SJSA1 (cell line): ENCODE data around the gene STPG4. TPM values are rescaled to one million over a fixed set of nuclear protein-coding genes. Genes with fewer than 3 reads are reported as not detected.

Source experiments
- DNase-seq, 2 experiments: peaks; one replicate each; pipeline ENCODE4 v3.0.0-alpha.2; 2015 to 2020; ENCODE audit warnings: low spot score in 2 of 2, low read depth in 1 of 2
- H3K27ac ChIP-seq: fragments of 250-450 bp; sonication (Bioruptor Pico); 2 replicates; pipeline ENCODE4 v1.5.1; 2020; ENCODE audit warnings: mild to moderate bottlenecking, moderate library complexity
- H3K27me3 ChIP-seq: fragments of 250-450 bp; sonication (Bioruptor Pico); replicated peaks from 2 replicates; pipeline ENCODE4 v1.5.1; 2020; ENCODE audit warnings: mild to moderate bottlenecking, moderate library complexity
- H3K36me3 ChIP-seq: fragments of 250-450 bp; sonication (Bioruptor Pico); 2 replicates; pipeline ENCODE4 v1.5.1; 2020; ENCODE audit warnings: mild to moderate bottlenecking
- H3K4me1 ChIP-seq: fragments of 250-450 bp; sonication (Bioruptor Pico); replicated peaks from 2 replicates; pipeline ENCODE4 v1.6.1; 2021; ENCODE audit warnings: mild to moderate bottlenecking
- H3K4me3 ChIP-seq: fragments of 250-450 bp; sonication (Bioruptor Pico); 2 replicates; pipeline ENCODE4 v1.5.1; 2020; ENCODE audit warnings: mild to moderate bottlenecking
- H3K9me3 ChIP-seq: fragments of 250-450 bp; sonication (Bioruptor Pico); replicated peaks from 2 replicates; pipeline ENCODE4 v1.5.1; 2020; ENCODE audit warnings: mild to moderate bottlenecking
- total RNA-seq: library from RNA; depleted of rRNA; stranded (reverse); fragments of >200 nt; shearing (Covaris generic); gene quantifications from 2 replicates; pipeline ENCODE4 v1.2.3, GENCODE V29; 2014; rRNA removed

The STPG4 gene
- total RNA-seq, 1 experiment from 2014 or later: not detected

GRCh38 chr2:47037678-47038077, 117.4 kb downstream of the STPG4 start:
- Histone ChIP-seq H3K9me3 (no peaks in the 10 kb centered on the region), H3K36me3 (peaks cover 34% of the 10 kb centered on the region), H3K4me3 (no peak overlapping the region), H3K4me1 (peaks cover 48% of the 10 kb centered on the region), H3K27me3 (no peaks in the 10 kb centered on the region), H3K27ac (no peak overlapping the region)
- DNase-seq: no peak

Other genes with a start within 250 kb of the STPG4 start
- 95.7 and 97.6 TPM in 2 replicates for gene MCFD2, start 239.5 kb downstream of the STPG4 start, total RNA-seq
- gene TTC7A, start 214.1 kb downstream of the STPG4 start, total RNA-seq: 12.0 and 12.2 TPM in 2 replicates
- gene CALM2, start 21.2 kb upstream of the STPG4 start, total RNA-seq: 1,813 and 2,193 TPM in 2 replicates
- gene EPCAM, start 214.0 kb upstream of the STPG4 start, total RNA-seq: 0.66 and 0.74 TPM in 2 replicates
- 44.8 and 50.4 TPM in 2 replicates for gene MSH2, start 247.8 kb upstream of the STPG4 start, total RNA-seq